Right atrium auricular region (tissue), 2 donors: Measurements from ENCODE around the gene PIAS2. TPM values are rescaled to one million over a fixed set of nuclear protein-coding genes. Genes with fewer than 3 reads are reported as not detected.

ENCODE experiments used
- DNase-seq: peaks from one replicate; pipeline ENCODE4 v3.0.0-alpha.2; 2019; ENCODE audit warnings: low spot score
- H3K27ac ChIP-seq, 2 donors: fragments of 200-600 bp; sonication (generic); 1 replicate in 1 of 2; 2 replicates in 1 of 2; pipeline ENCODE4 v1.5.1; 2016 to 2019
- H3K27me3 ChIP-seq, 2 donors: fragments of 200-600 bp; sonication (generic); one replicate each; pipeline versions ENCODE4 v1.5.1 to v1.6.0; 2017 to 2019
- H3K36me3 ChIP-seq: fragments of 200-600 bp; sonication (generic); one replicate; pipeline ENCODE4 v1.5.1; 2016
- H3K4me1 ChIP-seq, 2 donors: fragments of 200-600 bp; sonication (generic); one replicate each; pipeline versions ENCODE4 v1.5.1 to v1.6.0; 2017 to 2019
- H3K4me3 ChIP-seq, 2 donors: fragments of 200-600 bp; sonication (generic); 1 replicate in 1 of 2; 2 replicates in 1 of 2; pipeline ENCODE4 v1.5.1; 2017 to 2019; ENCODE audit warnings: mild to moderate bottlenecking in 1 of 2, moderate library complexity in 1 of 2
- H3K9me3 ChIP-seq, 2 donors: fragments of 200-600 bp; sonication (generic); one replicate each; pipeline ENCODE4 v1.5.1; 2019
- total RNA-seq, 2 donors: library from RNA; depleted of rRNA; stranded (reverse); fragments of >200 nt; gene quantifications; one replicate each; pipeline ENCODE4 v1.1.0, GENCODE V29; 2016
- TF ChIP-seq, protein P1 (sequence below), 2 donors: fragments of 200-600 bp; sonication (generic); IDR thresholded peaks; one replicate each; pipeline ENCODE4 v1.5.1; 2019; ENCODE audit warnings: antibody characterized with exemption in 2 of 2

PIAS2 gene
- total RNA-seq, 2 donors from 2014 or later = 14.3 to 14.9 TPM

DNA sequence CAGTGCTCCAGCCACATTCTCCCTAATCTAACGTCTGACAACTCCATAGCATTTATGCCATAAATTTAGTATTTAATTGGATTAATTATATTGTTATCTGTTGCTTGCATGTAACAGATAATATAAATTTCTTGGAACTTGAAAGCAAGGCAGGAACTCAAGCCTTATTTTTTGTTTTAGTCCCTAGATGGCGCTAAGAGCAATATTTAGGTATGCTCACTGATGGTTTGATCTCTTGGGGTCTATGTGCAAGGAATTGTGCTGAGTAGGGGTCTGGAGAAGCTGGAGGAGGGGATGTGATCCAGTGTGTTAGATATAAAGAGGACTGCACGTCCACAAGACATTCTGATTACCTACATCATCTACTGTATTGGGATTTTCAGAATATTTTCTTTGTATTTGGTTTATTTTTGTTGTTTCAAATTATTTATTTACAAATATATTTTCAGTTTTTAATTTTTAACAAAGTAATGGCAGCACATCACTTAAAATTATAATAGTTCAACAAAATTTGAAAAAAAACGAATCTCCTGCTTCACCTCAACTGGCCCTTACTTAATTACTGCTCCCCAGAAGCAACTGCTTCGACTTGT, 32.9 kb upstream of the PIAS2 start:
- H3K9me3 ChIP-seq = no peaks in the 10 kb centered on the region
- TF ChIP-seq, protein P1, sequence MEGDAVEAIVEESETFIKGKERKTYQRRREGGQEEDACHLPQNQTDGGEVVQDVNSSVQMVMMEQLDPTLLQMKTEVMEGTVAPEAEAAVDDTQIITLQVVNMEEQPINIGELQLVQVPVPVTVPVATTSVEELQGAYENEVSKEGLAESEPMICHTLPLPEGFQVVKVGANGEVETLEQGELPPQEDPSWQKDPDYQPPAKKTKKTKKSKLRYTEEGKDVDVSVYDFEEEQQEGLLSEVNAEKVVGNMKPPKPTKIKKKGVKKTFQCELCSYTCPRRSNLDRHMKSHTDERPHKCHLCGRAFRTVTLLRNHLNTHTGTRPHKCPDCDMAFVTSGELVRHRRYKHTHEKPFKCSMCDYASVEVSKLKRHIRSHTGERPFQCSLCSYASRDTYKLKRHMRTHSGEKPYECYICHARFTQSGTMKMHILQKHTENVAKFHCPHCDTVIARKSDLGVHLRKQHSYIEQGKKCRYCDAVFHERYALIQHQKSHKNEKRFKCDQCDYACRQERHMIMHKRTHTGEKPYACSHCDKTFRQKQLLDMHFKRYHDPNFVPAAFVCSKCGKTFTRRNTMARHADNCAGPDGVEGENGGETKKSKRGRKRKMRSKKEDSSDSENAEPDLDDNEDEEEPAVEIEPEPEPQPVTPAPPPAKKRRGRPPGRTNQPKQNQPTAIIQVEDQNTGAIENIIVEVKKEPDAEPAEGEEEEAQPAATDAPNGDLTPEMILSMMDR (IDR thresholded peaks at IDR 0.05) = peak; percentile 19 to 44
- H3K27ac ChIP-seq = no peak overlapping the region
- DNase-seq = no peak
- H3K36me3 ChIP-seq = no peaks in the 10 kb centered on the region
- H3K4me1 ChIP-seq = peaks cover 0 to 5% of the 10 kb centered on the region in 2 donors
- no peak overlapping the region for H3K4me3 ChIP-seq
- H3K27me3 ChIP-seq = no peaks in the 10 kb centered on the region

DNA sequence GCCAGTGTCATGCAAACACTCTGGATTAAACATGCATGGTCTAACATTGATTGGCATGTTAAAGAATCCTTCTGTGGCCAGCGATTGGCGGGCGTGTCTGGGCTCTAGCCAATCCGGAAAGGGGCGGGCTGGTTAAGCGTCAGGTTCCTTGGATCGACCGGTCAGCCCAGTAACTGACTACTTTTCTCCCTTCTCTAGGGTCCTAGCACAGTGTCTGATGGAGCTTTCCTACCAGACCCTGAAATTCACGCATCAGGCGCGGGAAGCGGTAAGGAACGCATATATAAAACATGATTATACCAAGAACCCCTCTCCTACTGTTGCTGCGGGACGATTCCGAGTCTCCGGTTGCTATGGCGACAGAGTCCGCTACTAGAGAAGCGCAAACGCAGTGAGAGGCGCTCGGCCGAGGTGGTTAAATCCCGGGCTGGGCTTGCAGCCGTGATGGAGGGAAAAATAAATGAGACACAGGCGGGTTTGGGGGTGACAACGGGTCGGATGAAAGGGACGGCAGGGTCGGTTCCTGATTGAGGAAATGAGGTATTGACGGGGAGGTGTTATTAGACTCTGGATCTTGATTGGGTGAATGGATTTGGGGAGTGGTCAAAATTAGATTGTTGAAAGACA, 29.5 kb upstream of the PIAS2 start:
- peak; percentile 85 for DNase-seq
- peaks cover 0 to 5% of the 10 kb centered on the region in 2 donors for H3K4me1 ChIP-seq
- H3K4me3 ChIP-seq = peak overlapping the region; percentile 50 to 66
- no peak overlapping the region for H3K27ac ChIP-seq
- H3K27me3 ChIP-seq = no peaks in the 10 kb centered on the region
- no peaks in the 10 kb centered on the region for H3K36me3 ChIP-seq
- no peaks in the 10 kb centered on the region for H3K9me3 ChIP-seq
- TF ChIP-seq, protein P1 (IDR thresholded peaks at IDR 0.05) = no peak

DNA sequence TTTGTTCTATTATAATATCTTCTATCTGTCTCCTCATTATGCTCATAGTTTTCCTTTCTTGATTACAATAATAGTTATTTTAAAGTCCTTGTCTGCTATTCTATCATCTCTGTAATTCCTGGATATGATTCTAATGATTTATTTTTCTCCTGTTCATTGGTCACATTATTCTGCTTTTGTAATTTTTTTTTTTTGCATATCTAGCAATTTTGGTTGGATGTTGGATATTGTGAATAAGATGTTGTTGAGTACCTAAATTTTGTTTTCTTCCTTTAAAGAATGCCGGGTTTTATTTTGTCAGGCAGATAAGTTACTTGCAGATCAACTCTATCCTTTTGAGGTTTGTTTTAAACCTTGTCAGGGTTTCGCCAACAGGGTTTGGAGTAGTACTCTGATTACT, 25.3 kb upstream of the PIAS2 start:
- TF ChIP-seq, protein P1 (IDR thresholded peaks at IDR 0.05) = no peak
- no peak for DNase-seq
- H3K27ac ChIP-seq = no peak overlapping the region
- peaks cover 0 to 5% of the 10 kb centered on the region in 2 donors for H3K4me1 ChIP-seq
- no peak overlapping the region for H3K4me3 ChIP-seq
- H3K36me3 ChIP-seq = no peaks in the 10 kb centered on the region
- H3K9me3 ChIP-seq = no peaks in the 10 kb centered on the region
- no peaks in the 10 kb centered on the region for H3K27me3 ChIP-seq

DNA sequence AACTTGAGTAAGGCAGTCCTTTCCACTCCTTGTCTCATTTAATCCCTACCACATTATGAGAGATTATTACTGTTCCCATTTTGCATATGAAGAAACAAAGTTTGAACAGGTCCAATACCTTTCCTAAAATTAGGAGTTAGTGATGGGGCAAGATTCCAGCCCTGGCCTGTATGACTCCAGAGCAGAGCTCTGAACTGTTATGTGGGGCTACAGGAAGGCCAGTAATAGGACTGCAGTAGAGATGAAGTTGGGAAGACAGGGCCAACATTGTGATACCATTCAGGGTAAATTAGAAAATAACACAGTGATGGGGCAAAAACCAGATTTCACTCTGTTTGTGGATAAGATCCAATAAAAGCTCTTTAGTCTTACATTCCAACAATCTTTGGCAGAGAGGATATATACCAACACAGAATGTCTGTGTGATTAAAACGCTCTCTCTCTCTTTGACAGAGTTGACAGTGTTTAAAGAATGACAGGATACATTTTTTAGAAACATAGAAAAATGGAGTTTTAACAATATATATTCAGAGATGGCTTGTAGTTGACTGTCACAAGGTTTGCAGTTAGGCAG, 22.8 kb upstream of the PIAS2 start:
- Histone ChIP-seq H3K36me3 (no peaks in the 10 kb centered on the region), H3K4me3 (no peak overlapping the region), H3K4me1 (no peaks in the 10 kb centered on the region), H3K27me3 (no peaks in the 10 kb centered on the region), H3K27ac (no peak overlapping the region), H3K9me3 (no peaks in the 10 kb centered on the region)
- TF ChIP-seq, protein P1 (IDR thresholded peaks at IDR 0.05) = no peak
- DNase-seq = no peak

DNA sequence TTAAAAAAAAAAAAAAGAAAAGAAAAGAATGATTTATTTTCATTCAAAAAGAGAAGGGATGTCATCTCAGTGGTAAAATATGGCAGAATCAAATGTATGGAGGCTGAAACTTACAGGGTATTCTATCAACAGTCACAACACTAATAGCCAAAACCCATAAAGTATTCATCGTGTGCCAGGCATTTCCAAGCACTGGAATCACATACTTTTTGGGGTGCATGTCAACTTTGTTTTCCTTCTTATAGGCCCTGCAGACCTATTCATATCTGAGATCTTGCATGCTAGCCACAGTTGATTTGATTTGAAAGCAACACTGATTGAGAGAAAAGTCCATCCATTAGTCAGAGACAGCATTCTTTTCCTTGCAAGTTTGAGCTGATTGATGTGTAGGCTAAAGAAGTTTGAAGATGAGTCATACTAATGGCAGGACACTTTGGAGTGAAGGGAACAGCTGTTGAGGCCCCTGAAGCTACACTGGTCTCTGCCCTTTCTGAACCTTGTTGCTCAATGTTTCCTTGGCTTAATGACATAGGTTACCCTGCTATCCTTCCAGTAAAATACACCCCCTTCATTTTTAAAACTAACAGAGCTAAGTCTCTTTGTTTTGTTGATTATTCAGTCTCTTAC, 22.1 kb upstream of the PIAS2 start:
- H3K36me3 ChIP-seq = no peaks in the 10 kb centered on the region
- H3K27ac ChIP-seq = no peak overlapping the region
- TF ChIP-seq, protein P1 (IDR thresholded peaks at IDR 0.05) = no peak
- H3K4me3 ChIP-seq = no peak overlapping the region
- H3K27me3 ChIP-seq = no peaks in the 10 kb centered on the region
- no peaks in the 10 kb centered on the region for H3K4me1 ChIP-seq
- no peaks in the 10 kb centered on the region for H3K9me3 ChIP-seq
- DNase-seq = no peak
